ENCODE results near the gene KCNMA1. TPM values are rescaled to one million over a fixed set of nuclear protein-coding genes. Genes with fewer than 3 reads are reported as not detected.

The KCNMA1 gene
- total and polyA plus RNA-seq, 8 donors = 2.8 to 21.1 (median 4.3) TPM

GRCh38 chr10:76910184-76910962 lies 727.2 kb downstream of the KCNMA1 start:
- intact Hi-C loops (cut with DNase I) = no loop called here
- TF ChIP-seq CTCF (IDR thresholded peaks at IDR 0.05) = no peak
- ATAC-seq = no peak

GRCh38 chr10:76906256-76906655 lies 731.4 kb downstream of the KCNMA1 start:
- no peak for DNase-seq
- intact Hi-C loops (cut with DNase I) = no loop called here
- no peak overlapping the region for H3K4me3 ChIP-seq
- H3K27ac ChIP-seq = no peak overlapping the region
- no peak for ATAC-seq
- no peaks in the 10 kb centered on the region for H3K36me3 ChIP-seq
- no peaks in the 10 kb centered on the region for H3K4me1 ChIP-seq
- no peaks in the 10 kb centered on the region for H3K27me3 ChIP-seq
- no peaks in the 10 kb centered on the region for H3K9me3 ChIP-seq
- TF ChIP-seq CTCF (IDR thresholded peaks at IDR 0.05) = no peak

More at GRCh38 chr10:76910184-76910962, 727.2 kb downstream of the KCNMA1 start:
- no peak overlapping the region for H3K4me3 ChIP-seq
- no peaks in the 10 kb centered on the region for H3K36me3 ChIP-seq
- no peak overlapping the region for H3K27ac ChIP-seq
- no peak for DNase-seq
- no peaks in the 10 kb centered on the region for H3K9me3 ChIP-seq
- H3K27me3 ChIP-seq = no peaks in the 10 kb centered on the region
- H3K4me1 ChIP-seq = no peaks in the 10 kb centered on the region

GRCh38 chr10:76905251-76905650 lies 732.4 kb downstream of the KCNMA1 start:
- intact Hi-C loops (cut with DNase I) = no loop called here
- Histone ChIP-seq H3K36me3 (no peaks in the 10 kb centered on the region), H3K27ac (no peak overlapping the region), H3K4me1 (no peaks in the 10 kb centered on the region), H3K27me3 (no peaks in the 10 kb centered on the region), H3K9me3 (no peaks in the 10 kb centered on the region), H3K4me3 (no peak overlapping the region)
- DNase-seq (no peak), ATAC-seq (no peak)
- TF ChIP-seq CTCF (IDR thresholded peaks at IDR 0.05) = no peak

DNA sequence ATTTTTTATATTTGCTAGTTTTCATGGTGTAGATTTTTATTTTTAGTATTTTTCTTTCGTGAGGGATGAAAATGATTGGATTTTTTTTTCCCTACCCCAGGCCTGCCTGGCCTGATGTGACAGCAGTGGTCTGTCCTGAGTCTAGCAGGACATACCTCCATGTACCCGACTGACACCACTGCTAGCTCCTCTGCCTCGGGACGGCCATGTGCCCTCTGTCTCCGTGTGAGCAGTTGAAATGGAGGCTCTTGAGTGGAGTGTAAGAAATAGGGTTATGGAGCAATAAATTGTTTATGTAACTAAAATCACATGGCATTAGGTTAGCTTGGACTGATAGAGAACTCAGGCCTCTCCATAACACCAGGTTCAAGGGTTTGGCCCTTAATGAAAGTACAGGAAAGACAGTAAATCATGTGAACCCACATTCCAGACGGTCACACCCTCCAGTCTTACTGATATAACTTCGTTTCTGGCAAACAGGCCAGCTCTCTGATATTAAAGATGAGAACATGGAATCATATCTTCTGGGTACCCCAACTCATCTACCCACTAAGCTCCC lies 734.1 kb downstream of the KCNMA1 start:
- intact Hi-C loops (cut with DNase I) = no loop called here
- no peak overlapping the region for H3K27ac ChIP-seq
- H3K27me3 ChIP-seq = no peaks in the 10 kb centered on the region
- ATAC-seq = no peak
- no peaks in the 10 kb centered on the region for H3K36me3 ChIP-seq
- no peak overlapping the region for H3K4me3 ChIP-seq
- TF ChIP-seq CTCF (IDR thresholded peaks at IDR 0.05) = no peak
- no peaks in the 10 kb centered on the region for H3K4me1 ChIP-seq
- DNase-seq = no peak
- no peaks in the 10 kb centered on the region for H3K9me3 ChIP-seq

- Histone ChIP-seq H3K36me3 (no peaks in the 10 kb centered on the region), H3K27ac (no peak overlapping the region), H3K4me1 (no peaks in the 10 kb centered on the region), H3K27me3 (no peaks in the 10 kb centered on the region), H3K4me3 (no peak overlapping the region), H3K9me3 (no peaks in the 10 kb centered on the region)
- peak; percentile 30 for ATAC-seq
- peak in 2 of 4 donors; percentile 23 to 75 for DNase-seq
- no peak for TF ChIP-seq CTCF (IDR thresholded peaks at IDR 0.05)
- intact Hi-C loops (cut with DNase I) = no loop called here
These were observed 734.7 kb downstream of the KCNMA1 start for GRCh38 chr10:76902949-76903348.

Data from left lung (tissue), 10 donors.